ENCODE data around the gene DUSP28. TPM values are rescaled to one million over a fixed set of nuclear protein-coding genes. Genes with fewer than 3 reads are reported as not detected.
"Not testable (repeated sequence)": the region's sequence is repeated elsewhere in the genome, so short reads cannot be mapped to it uniquely, and the experiment has no call there.

DUSP28 gene
- total and polyA plus RNA-seq, 2 donors, result 7.2 to 9.0 TPM

GRCh38 chr2:240563231-240563630 lies 3.1 kb downstream of the DUSP28 start:
- not testable (repeated sequence) for H3K27me3 ChIP-seq (ENCODE audit: control insufficient read depth in 2 of 2, insufficient read depth in 1 of 2, low read length in 1 of 2); H3K4me3 ChIP-seq (ENCODE audit: low read length in 2 of 2); DNase-seq (ENCODE audit: low read depth in 6 of 9, low spot score in 9 of 9); H3K9me3 ChIP-seq (ENCODE audit: control insufficient read depth in 2 of 2, insufficient read depth in 1 of 2, low read length in 1 of 2)
- peak overlapping the region in 1 of 2 donors; percentile 26 for H3K27ac ChIP-seq (ENCODE audit: low read depth in 1 of 2, low read length in 1 of 2)
- peaks cover 45 to 65% of the 10 kb centered on the region in 2 donors for H3K4me1 ChIP-seq (ENCODE audit: control insufficient read depth in 2 of 2, insufficient read depth in 2 of 2, low read length in 2 of 2)
- WGBS, result 99% methylated on average over 17 of the region's 17 CpGs
- H3K36me3 ChIP-seq (ENCODE audit: control insufficient read depth in 2 of 2, insufficient read depth in 2 of 2, low read length in 1 of 2), result peaks cover 6 to 18% of the 10 kb centered on the region in 2 donors

DNA sequence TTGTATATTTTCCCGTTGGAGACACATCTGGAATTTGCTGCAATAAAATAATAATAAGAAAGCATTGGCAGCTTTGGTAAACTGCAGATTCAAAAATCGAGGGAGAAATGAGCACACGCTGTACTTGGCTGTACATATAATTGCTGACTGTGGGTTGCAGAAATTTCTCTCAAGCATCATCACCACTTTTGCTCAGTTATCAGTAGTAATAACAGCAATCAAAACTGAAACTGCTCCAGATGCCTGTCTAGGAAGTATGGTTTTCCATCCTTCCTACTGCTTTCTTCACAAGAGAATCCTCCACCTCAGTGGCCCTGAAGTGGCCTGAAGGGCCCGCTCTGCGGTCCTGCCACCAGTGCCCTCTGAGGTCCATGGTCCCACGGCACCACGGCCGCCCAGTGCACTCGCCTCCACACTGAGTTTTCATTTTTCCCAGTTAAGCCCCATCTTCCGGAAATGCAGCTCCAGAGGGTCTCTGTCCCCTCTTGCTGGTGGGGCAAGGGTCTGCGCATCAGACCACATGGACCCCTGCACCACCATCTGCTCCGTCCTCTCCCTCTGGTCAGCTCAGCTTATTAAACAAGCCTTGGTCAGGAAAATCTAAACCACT lies 3.9 kb downstream of the DUSP28 start:
- 98% methylated on average over 12 of the region's 12 CpGs for WGBS
- H3K4me3 ChIP-seq (ENCODE audit: low read length in 2 of 2), result no peak overlapping the region
- peaks cover 45 to 60% of the 10 kb centered on the region in 2 donors for H3K4me1 ChIP-seq (ENCODE audit: control insufficient read depth in 2 of 2, insufficient read depth in 2 of 2, low read length in 2 of 2)
- DNase-seq (ENCODE audit: low read depth in 6 of 9, low spot score in 9 of 9), result no peak
- H3K27me3 ChIP-seq (ENCODE audit: control insufficient read depth in 2 of 2, insufficient read depth in 1 of 2, low read length in 1 of 2), result no peaks in the 10 kb centered on the region
- H3K36me3 ChIP-seq (ENCODE audit: control insufficient read depth in 2 of 2, insufficient read depth in 2 of 2, low read length in 1 of 2), result peaks cover 6 to 18% of the 10 kb centered on the region in 2 donors
- H3K9me3 ChIP-seq (ENCODE audit: control insufficient read depth in 2 of 2, insufficient read depth in 1 of 2, low read length in 1 of 2), result peaks cover 0 to 5% of the 10 kb centered on the region in 2 donors
- H3K27ac ChIP-seq (ENCODE audit: low read depth in 1 of 2, low read length in 1 of 2), result peak overlapping the region in 1 of 2 donors; percentile 66

DNA sequence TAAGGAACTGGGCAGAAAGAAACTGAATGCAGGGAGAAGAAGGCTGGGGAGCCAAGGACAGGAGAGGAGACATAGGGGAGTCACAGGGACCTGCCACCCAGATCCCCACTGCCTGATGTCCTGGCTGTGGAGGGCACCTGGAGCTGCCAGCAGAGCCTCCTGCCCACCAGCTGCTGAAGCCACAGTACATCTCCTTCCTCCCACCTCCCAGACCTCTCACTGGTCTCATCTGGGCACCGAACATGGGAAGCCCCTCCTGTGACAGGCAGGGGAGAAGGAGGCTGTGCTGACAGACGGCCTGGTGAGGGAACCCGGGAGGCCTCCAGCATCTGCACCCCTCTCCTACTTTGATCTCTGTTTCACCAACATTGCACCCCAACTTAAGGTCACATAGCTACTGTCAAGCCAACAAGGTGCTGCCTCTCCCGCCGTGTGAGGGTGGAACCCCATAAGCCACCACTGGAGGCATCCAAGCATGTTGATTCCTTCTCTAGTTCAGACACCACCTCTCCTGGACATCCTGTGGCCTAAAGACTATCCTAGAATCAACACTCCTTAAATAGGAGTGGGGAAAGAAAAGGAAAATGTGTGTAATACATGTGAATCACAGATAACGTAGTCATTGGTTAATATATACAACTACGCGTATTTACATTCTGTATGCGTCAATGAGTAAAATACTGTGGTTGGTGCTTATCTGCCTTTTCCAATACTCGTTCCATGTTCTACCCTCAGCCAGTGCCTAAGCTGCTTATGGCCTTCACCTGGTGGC lies 4.6 kb downstream of the DUSP28 start:
- Histone ChIP-seq H3K27me3 (ENCODE audit: control insufficient read depth in 2 of 2, insufficient read depth in 1 of 2, low read length in 1 of 2) (no peaks in the 10 kb centered on the region), H3K4me3 (ENCODE audit: low read length in 2 of 2) (peak overlapping the region; percentile 48 to 53), H3K9me3 (ENCODE audit: control insufficient read depth in 2 of 2, insufficient read depth in 1 of 2, low read length in 1 of 2) (peaks cover 0 to 5% of the 10 kb centered on the region in 2 donors), H3K36me3 (ENCODE audit: control insufficient read depth in 2 of 2, insufficient read depth in 2 of 2, low read length in 1 of 2) (peaks cover 6 to 18% of the 10 kb centered on the region in 2 donors), H3K27ac (ENCODE audit: low read depth in 1 of 2, low read length in 1 of 2) (peak overlapping the region; percentile 99 to 100), H3K4me1 (ENCODE audit: control insufficient read depth in 2 of 2, insufficient read depth in 2 of 2, low read length in 2 of 2) (peaks cover 48 to 60% of the 10 kb centered on the region in 2 donors)
- 77% methylated on average over 10 of the region's 10 CpGs for WGBS
- DNase-seq (ENCODE audit: low read depth in 6 of 9, low spot score in 9 of 9), result peak in 1 of 9 donors; percentile 37

DNA sequence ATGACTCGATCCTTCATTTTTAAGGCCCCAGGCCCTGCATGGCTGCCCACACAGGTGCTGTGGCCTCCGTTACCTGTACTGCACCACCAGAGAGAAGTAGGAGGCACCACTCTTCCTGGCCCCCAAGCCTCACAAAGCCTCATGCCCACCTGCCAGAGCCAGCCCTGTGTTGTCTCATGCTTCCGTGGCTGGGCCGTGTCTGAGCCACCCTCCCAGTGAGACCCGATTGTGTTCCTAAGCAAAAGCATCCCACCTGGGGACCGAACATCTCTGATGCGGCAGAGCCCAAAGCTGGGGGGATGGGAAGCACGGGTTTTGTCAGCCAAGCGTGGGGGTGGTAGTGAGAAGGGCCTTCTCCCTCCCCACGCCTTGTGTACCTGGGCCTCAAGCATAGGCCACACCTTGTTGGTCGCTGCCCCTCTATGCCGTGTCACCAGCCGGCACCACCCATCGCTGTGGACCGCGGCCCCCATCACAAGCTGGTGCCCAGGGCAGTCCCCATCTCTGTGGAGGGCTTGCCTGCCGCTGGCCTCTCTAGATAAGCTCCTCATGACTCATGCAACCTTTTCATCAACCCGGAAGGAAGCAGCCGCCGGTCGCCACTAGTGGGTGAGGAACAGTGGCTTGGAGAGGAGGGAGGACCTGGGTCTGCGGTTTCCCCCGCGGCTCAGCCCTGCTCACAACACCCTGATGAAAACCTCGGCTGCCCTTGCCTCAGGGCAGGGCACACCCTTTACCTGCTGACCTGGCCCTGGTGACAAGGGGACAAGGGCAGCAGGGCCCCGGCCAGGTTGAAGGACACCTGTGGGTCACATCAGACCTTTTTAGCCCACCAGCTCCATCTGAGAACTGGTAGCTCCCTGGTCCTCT lies 5.4 kb downstream of the DUSP28 start:
- Histone ChIP-seq H3K4me3 (ENCODE audit: low read length in 2 of 2) (peak overlapping the region; percentile 48 to 53), H3K27me3 (ENCODE audit: control insufficient read depth in 2 of 2, insufficient read depth in 1 of 2, low read length in 1 of 2) (no peaks in the 10 kb centered on the region), H3K4me1 (ENCODE audit: control insufficient read depth in 2 of 2, insufficient read depth in 2 of 2, low read length in 2 of 2) (peaks cover 55 to 65% of the 10 kb centered on the region in 2 donors), H3K36me3 (ENCODE audit: control insufficient read depth in 2 of 2, insufficient read depth in 2 of 2, low read length in 1 of 2) (peaks cover 6 to 18% of the 10 kb centered on the region in 2 donors), H3K9me3 (ENCODE audit: control insufficient read depth in 2 of 2, insufficient read depth in 1 of 2, low read length in 1 of 2) (peaks cover 0 to 5% of the 10 kb centered on the region in 2 donors), H3K27ac (ENCODE audit: low read depth in 1 of 2, low read length in 1 of 2) (peak overlapping the region; percentile 99 to 100)
- peak in 4 of 9 donors; percentile 70 to 88 (median 76) for DNase-seq (ENCODE audit: low read depth in 6 of 9, low spot score in 9 of 9)
- 9% methylated on average over 26 of the region's 26 CpGs for WGBS

GRCh38 chr2:240566203-240567136 lies 6.3 kb downstream of the DUSP28 start:
- H3K9me3 ChIP-seq (ENCODE audit: control insufficient read depth in 2 of 2, insufficient read depth in 1 of 2, low read length in 1 of 2), result peaks cover 0 to 5% of the 10 kb centered on the region in 2 donors
- peak in 7 of 9 donors; percentile 74 to 93 (median 86) for DNase-seq (ENCODE audit: low read depth in 6 of 9, low spot score in 9 of 9)
- peak overlapping the region; percentile 48 to 70 for H3K4me3 ChIP-seq (ENCODE audit: low read length in 2 of 2)
- peak overlapping the region; percentile 99 to 100 for H3K27ac ChIP-seq (ENCODE audit: low read depth in 1 of 2, low read length in 1 of 2)
- 8% methylated on average over 53 of the region's 53 CpGs for WGBS
- no peaks in the 10 kb centered on the region for H3K27me3 ChIP-seq (ENCODE audit: control insufficient read depth in 2 of 2, insufficient read depth in 1 of 2, low read length in 1 of 2)
- H3K36me3 ChIP-seq (ENCODE audit: control insufficient read depth in 2 of 2, insufficient read depth in 2 of 2, low read length in 1 of 2), result peaks cover 6 to 18% of the 10 kb centered on the region in 2 donors
- peaks cover 52 to 61% of the 10 kb centered on the region in 2 donors for H3K4me1 ChIP-seq (ENCODE audit: control insufficient read depth in 2 of 2, insufficient read depth in 2 of 2, low read length in 2 of 2)

GRCh38 chr2:240567137-240567871 lies 7.1 kb downstream of the DUSP28 start:
- peak overlapping the region; percentile 80 to 89 for H3K27ac ChIP-seq (ENCODE audit: low read depth in 1 of 2, low read length in 1 of 2)
- peak in 1 of 9 donors; percentile 35 for DNase-seq (ENCODE audit: low read depth in 6 of 9, low spot score in 9 of 9)
- 45% methylated on average over 26 of the region's 26 CpGs for WGBS
- H3K9me3 ChIP-seq (ENCODE audit: control insufficient read depth in 2 of 2, insufficient read depth in 1 of 2, low read length in 1 of 2), result peaks cover 0 to 5% of the 10 kb centered on the region in 2 donors
- peaks cover 47 to 53% of the 10 kb centered on the region in 2 donors for H3K4me1 ChIP-seq (ENCODE audit: control insufficient read depth in 2 of 2, insufficient read depth in 2 of 2, low read length in 2 of 2)
- H3K36me3 ChIP-seq (ENCODE audit: control insufficient read depth in 2 of 2, insufficient read depth in 2 of 2, low read length in 1 of 2), result peaks cover 11 to 18% of the 10 kb centered on the region in 2 donors
- no peaks in the 10 kb centered on the region for H3K27me3 ChIP-seq (ENCODE audit: control insufficient read depth in 2 of 2, insufficient read depth in 1 of 2, low read length in 1 of 2)
- peak overlapping the region; percentile 70 to 81 for H3K4me3 ChIP-seq (ENCODE audit: low read length in 2 of 2)

DNA sequence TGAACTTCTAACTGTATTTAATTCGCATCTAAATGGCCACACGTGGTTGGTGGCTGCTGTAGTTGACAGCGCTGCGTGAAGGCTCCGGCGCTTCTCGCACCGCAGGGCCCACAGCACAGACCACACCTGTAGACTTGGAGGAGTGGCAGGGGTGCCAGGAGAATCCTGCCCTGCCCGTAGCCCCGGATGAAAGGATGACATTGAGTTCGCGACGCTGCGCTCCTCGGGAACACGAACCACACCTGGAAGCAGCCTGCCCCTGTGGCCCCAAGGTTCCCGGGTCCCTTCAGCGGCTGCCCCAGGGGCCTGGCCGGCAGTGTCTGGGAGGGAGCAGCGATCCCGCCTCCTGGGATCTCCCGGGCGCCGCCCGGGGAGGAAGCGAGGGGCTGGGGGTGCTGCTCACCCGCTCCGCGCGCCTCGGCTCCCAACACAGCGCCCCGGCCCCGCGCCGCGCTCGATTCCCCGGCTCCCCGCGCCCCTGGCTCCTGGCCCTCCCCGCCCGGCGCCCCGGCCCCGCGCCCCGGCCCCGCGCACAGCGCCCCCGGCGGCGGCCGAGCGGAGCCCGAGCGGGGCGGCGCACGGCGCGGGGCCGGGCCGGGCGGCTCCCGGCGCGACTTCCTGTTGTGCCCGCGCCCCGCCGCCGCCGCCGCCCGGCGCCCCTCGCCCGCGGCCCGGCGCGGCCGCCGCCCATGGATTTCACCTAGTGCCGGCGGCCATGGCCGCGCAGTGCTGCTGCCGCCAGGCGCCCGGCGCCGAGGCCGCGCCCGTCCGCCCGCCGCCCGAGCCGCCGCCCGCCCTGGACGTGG lies 7.9 kb downstream of the DUSP28 start, which contains the start of gene RNPEPL1:
RNPEPL1 (plus strand) TSS at position 613 of the 806 bp plus-strand sequence; CDS start at position 716, 103 bp downstream.
- Histone ChIP-seq H3K36me3 (ENCODE audit: control insufficient read depth in 2 of 2, insufficient read depth in 2 of 2, low read length in 1 of 2) (peaks cover 9 to 12% of the 10 kb centered on the region in 2 donors), H3K4me1 (ENCODE audit: control insufficient read depth in 2 of 2, insufficient read depth in 2 of 2, low read length in 2 of 2) (peaks cover 47 to 53% of the 10 kb centered on the region in 2 donors), H3K4me3 (ENCODE audit: low read length in 2 of 2) (peak within 1 kb of the TSS; percentile 70 to 81), H3K27me3 (ENCODE audit: control insufficient read depth in 2 of 2, insufficient read depth in 1 of 2, low read length in 1 of 2) (no peaks in the 10 kb centered on the region), H3K9me3 (ENCODE audit: control insufficient read depth in 2 of 2, insufficient read depth in 1 of 2, low read length in 1 of 2) (peaks cover 0 to 5% of the 10 kb centered on the region in 2 donors), H3K27ac (ENCODE audit: low read depth in 1 of 2, low read length in 1 of 2) (peak within 1 kb of the TSS; percentile 80 to 89)
- under 1% methylated on average over 106 of the region's 106 CpGs for WGBS
- peak in 2 of 9 donors; percentile 45 to 69 for DNase-seq (ENCODE audit: low read depth in 6 of 9, low spot score in 9 of 9)
